ENCODE results near the gene ERMP1. TPM values are rescaled to one million over a fixed set of nuclear protein-coding genes. Genes with fewer than 3 reads are reported as not detected.

ERMP1 gene
- total RNA-seq, 1 donor from 2014 or later = 4.2 TPM

DNA sequence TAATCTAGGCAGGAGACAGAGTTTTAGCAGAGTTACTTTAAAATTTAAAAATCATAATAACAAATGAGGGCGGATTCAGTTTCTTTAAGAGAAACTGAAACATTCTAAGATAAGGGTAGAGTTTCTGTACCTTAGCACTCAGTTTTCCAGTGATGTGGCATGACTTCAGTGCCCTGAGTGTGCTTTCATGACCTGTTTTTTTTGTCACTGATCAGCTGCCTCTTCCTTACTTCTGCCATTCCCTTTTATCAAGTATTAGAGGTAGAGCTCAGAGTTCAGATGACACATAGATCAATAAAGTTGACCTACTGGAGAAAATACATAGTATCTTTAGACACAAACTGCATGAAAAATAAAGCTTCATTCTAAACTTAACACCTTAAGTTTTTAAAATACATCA is 82.3 kb downstream of the ERMP1 start:
- H3K27ac Mint-ChIP-seq (ENCODE audit: unreplicated experiment) = no peak overlapping the region

DNA sequence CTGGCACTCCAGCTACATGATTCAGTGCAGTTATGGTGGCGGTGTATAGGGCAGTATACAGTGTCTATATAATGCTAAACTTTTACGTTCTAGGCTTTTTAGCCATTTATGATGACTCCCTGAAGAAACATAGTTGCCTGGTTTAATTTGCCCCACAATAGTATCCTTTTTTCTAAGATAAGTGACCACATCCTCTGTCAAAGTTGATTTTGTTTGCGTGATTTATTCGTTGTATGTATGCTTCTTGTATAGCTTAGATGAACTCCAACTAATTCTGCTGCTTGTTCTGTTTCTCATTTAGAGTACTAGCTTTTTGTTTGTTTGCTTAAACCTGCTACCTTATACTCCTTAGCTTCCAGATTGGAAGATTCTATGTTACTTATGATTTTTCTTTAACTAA is 83.6 kb downstream of the ERMP1 start:
- Mint-ChIP-seq H3K4me1 (ENCODE audit: low read depth, unreplicated experiment) (no peaks in the 10 kb centered on the region), H3K27ac (ENCODE audit: unreplicated experiment) (no peak overlapping the region), H3K4me3 (ENCODE audit: unreplicated experiment) (no peak overlapping the region), H3K36me3 (ENCODE audit: unreplicated experiment) (no peaks in the 10 kb centered on the region), H3K9me3 (ENCODE audit: unreplicated experiment) (no peaks in the 10 kb centered on the region), H3K27me3 (ENCODE audit: unreplicated experiment) (no peaks in the 10 kb centered on the region)
- no peak for DNase-seq
- TF ChIP-seq, protein P1, sequence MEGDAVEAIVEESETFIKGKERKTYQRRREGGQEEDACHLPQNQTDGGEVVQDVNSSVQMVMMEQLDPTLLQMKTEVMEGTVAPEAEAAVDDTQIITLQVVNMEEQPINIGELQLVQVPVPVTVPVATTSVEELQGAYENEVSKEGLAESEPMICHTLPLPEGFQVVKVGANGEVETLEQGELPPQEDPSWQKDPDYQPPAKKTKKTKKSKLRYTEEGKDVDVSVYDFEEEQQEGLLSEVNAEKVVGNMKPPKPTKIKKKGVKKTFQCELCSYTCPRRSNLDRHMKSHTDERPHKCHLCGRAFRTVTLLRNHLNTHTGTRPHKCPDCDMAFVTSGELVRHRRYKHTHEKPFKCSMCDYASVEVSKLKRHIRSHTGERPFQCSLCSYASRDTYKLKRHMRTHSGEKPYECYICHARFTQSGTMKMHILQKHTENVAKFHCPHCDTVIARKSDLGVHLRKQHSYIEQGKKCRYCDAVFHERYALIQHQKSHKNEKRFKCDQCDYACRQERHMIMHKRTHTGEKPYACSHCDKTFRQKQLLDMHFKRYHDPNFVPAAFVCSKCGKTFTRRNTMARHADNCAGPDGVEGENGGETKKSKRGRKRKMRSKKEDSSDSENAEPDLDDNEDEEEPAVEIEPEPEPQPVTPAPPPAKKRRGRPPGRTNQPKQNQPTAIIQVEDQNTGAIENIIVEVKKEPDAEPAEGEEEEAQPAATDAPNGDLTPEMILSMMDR (IDR thresholded peaks at IDR 0.05; ENCODE audit: partially characterized antibody, unreplicated experiment) = no peak

More for the DNA sequence above, 82.3 kb downstream of the ERMP1 start:
- H3K36me3 Mint-ChIP-seq (ENCODE audit: unreplicated experiment) = no peaks in the 10 kb centered on the region
- no peaks in the 10 kb centered on the region for H3K4me1 Mint-ChIP-seq (ENCODE audit: low read depth, unreplicated experiment)
- no peak overlapping the region for H3K4me3 Mint-ChIP-seq (ENCODE audit: unreplicated experiment)
- TF ChIP-seq, protein P1 (IDR thresholded peaks at IDR 0.05; ENCODE audit: partially characterized antibody, unreplicated experiment) = no peak
- H3K9me3 Mint-ChIP-seq (ENCODE audit: unreplicated experiment) = no peaks in the 10 kb centered on the region
- DNase-seq = no peak
- no peaks in the 10 kb centered on the region for H3K27me3 Mint-ChIP-seq (ENCODE audit: unreplicated experiment)

DNA sequence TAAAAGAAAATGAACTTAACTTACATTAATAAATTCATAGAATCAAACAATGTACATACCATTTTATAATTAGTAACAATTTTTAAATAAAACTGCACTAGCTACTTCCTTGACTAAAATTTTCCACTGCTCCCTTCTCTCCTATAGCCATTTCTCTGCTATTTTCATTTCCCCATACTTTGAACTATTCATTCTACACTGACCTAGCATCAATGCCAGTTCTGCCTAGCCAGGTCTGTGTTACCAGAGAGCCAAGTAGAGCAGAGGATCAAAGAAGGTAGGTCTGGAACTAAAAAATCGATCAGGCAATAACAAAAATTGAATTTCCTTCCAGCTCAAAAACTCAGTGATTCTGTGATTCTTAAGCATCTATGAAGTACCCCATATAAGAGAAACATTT is 84.5 kb downstream of the ERMP1 start:
- DNase-seq = no peak
- Mint-ChIP-seq H3K27me3 (ENCODE audit: unreplicated experiment) (no peaks in the 10 kb centered on the region), H3K9me3 (ENCODE audit: unreplicated experiment) (no peaks in the 10 kb centered on the region), H3K4me3 (ENCODE audit: unreplicated experiment) (no peak overlapping the region), H3K36me3 (ENCODE audit: unreplicated experiment) (no peaks in the 10 kb centered on the region), H3K4me1 (ENCODE audit: low read depth, unreplicated experiment) (no peaks in the 10 kb centered on the region), H3K27ac (ENCODE audit: unreplicated experiment) (no peak overlapping the region)
- TF ChIP-seq, protein P1 (IDR thresholded peaks at IDR 0.05; ENCODE audit: partially characterized antibody, unreplicated experiment) = no peak

DNA sequence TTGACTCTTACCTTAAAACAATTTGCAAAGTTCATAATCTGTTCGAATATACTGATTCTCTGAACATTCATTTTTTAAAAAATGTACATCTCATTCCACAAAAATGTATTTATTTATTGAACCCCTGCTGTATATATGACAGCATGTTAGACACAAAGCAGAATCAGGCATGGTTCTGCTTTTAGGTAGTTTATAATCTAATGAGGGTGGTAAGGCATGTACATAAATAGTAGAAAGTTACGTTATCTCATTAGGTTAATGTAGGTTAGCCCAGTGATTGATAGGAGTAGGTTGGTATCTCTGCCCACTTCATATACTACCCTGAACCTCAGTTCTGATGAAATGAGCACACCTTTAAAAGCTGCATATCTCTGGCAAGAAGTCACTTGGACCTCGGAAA is 89.8 kb downstream of the ERMP1 start:
- no peaks in the 10 kb centered on the region for H3K4me1 Mint-ChIP-seq (ENCODE audit: low read depth, unreplicated experiment)
- H3K27ac Mint-ChIP-seq (ENCODE audit: unreplicated experiment) = no peak overlapping the region
- TF ChIP-seq, protein P1 (IDR thresholded peaks at IDR 0.05; ENCODE audit: partially characterized antibody, unreplicated experiment) = no peak
- no peak for DNase-seq
- H3K4me3 Mint-ChIP-seq (ENCODE audit: unreplicated experiment) = no peak overlapping the region
- no peaks in the 10 kb centered on the region for H3K27me3 Mint-ChIP-seq (ENCODE audit: unreplicated experiment)
- H3K36me3 Mint-ChIP-seq (ENCODE audit: unreplicated experiment) = no peaks in the 10 kb centered on the region
- peaks cover 3% of the 10 kb centered on the region for H3K9me3 Mint-ChIP-seq (ENCODE audit: unreplicated experiment)

DNA sequence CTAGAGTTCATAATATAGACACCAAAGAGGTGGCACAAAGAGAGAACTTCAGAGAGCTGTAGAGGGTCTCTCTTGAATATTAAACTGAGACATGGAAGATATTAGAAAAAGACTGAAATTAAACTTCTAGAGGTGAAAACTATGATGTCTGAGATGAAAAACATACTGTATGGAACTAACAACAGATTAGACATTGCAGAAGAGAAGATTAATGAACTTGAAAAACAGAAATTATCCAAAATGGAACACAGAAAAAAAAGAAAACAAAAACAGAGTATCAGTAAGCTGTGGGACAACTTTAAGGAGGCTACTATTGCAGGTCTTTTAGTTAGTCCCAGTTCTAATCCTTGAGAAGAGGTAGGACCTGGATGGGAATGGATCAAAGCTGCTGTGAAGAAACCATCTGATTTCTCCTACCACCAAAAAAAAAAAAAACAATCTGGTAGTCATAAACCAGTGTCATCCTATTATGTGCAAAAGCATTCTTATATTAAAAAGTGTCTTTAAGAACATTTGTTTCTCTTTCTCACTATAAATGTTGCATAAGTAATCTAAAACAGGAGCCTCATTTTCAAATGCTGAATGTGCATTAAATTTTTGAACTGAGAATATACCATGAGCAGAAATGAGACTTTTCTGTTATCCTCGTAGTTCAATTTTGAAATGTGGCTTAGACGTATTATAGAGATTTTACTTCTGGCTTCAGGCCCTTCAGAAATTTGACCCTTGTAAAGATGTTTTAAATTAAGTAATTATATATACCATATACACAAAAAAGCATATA is 96.2 kb downstream of the ERMP1 start:
- Mint-ChIP-seq H3K4me3 (ENCODE audit: unreplicated experiment) (no peak overlapping the region), H3K27ac (ENCODE audit: unreplicated experiment) (no peak overlapping the region), H3K36me3 (ENCODE audit: unreplicated experiment) (no peaks in the 10 kb centered on the region), H3K27me3 (ENCODE audit: unreplicated experiment) (no peaks in the 10 kb centered on the region), H3K4me1 (ENCODE audit: low read depth, unreplicated experiment) (no peaks in the 10 kb centered on the region), H3K9me3 (ENCODE audit: unreplicated experiment) (peaks cover 3% of the 10 kb centered on the region)
- TF ChIP-seq, protein P1 (IDR thresholded peaks at IDR 0.05; ENCODE audit: partially characterized antibody, unreplicated experiment) = no peak
- DNase-seq = no peak

Data from glutamatergic neuron (in vitro differentiated cells).